ENCODE data around the gene RSPO1. TPM values are rescaled to one million over a fixed set of nuclear protein-coding genes. Genes with fewer than 3 reads are reported as not detected.

Gene RSPO1
- polyA plus RNA-seq, 1 donor (not counting 4 experiments of a cell fraction or from before 2014, with no cell fraction given) = not detected

DNA sequence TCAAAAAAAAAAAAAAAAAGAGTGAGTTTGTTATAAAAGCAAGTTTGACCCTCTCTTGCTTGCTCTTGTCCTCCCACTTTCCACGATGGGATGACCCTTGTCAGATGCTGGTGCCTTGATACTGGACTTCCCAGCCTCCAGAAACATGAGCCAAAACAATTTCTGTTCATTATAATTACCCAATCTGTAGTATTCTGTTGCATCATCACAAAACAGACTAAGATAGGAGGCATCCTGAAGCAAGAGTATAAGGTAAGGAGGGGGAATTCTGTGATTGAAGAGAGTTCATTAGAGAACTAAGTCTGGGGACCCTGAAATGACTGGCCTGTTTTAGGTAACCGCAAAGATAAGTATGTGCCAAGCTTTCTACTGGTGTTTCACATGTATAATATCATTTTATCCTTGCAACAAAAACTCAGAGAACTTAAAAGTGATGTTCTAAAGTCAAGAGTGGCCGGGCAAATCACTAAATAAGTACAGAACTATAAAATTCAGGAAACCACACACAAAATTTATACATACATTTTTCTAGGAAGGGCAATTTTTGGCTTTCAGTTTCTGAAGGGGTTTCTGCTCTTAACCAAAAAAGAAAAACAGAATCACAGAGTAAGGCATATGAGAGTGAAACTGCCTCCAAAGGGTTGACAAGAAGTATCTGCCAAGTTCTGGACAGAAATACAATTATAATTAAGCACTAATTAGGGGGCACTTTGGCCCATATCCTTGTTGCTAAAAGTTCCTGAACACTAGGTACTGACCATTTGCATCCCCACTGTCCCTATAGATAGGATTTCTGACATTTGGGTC lies 64.0 kb downstream of the RSPO1 start:
- no peak overlapping the region for H3K9ac ChIP-seq (ENCODE audit: control insufficient read depth, extremely low read depth, insufficient read depth, low read length)
- H3K27me3 ChIP-seq (ENCODE audit: control insufficient read depth, extremely low read depth, insufficient read depth, low read length) = no peaks in the 10 kb centered on the region
- H3K4me2 ChIP-seq (ENCODE audit: control insufficient read depth, extremely low read depth, insufficient read depth, low read depth, low read length) = no peak overlapping the region
- no peaks in the 10 kb centered on the region for H4K20me1 ChIP-seq (ENCODE audit: control insufficient read depth, extremely low read depth, insufficient read depth, low read length)
- dilution Hi-C loops (cut with MboI; ENCODE audit: extremely low pct_ligation_motif_present, low sequenced_read_pairs) = no loop called here
- no peak for FAIRE-seq
- H3K9me1 ChIP-seq (ENCODE audit: control insufficient read depth, extremely low read depth, insufficient read depth, low read length) = no peaks in the 10 kb centered on the region
- H2AFZ ChIP-seq (ENCODE audit: control insufficient read depth, low read length) = no peak overlapping the region
- H3K9me3 ChIP-seq (ENCODE audit: control insufficient read depth, low read depth, low read length) = no peaks in the 10 kb centered on the region
- no peak for TF ChIP-seq EZH2 (IDR thresholded peaks at IDR 0.05; ENCODE audit: low read length)
- TF ChIP-seq, protein P1, sequence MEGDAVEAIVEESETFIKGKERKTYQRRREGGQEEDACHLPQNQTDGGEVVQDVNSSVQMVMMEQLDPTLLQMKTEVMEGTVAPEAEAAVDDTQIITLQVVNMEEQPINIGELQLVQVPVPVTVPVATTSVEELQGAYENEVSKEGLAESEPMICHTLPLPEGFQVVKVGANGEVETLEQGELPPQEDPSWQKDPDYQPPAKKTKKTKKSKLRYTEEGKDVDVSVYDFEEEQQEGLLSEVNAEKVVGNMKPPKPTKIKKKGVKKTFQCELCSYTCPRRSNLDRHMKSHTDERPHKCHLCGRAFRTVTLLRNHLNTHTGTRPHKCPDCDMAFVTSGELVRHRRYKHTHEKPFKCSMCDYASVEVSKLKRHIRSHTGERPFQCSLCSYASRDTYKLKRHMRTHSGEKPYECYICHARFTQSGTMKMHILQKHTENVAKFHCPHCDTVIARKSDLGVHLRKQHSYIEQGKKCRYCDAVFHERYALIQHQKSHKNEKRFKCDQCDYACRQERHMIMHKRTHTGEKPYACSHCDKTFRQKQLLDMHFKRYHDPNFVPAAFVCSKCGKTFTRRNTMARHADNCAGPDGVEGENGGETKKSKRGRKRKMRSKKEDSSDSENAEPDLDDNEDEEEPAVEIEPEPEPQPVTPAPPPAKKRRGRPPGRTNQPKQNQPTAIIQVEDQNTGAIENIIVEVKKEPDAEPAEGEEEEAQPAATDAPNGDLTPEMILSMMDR (optimal IDR thresholded peaks at IDR 0.05 in 1 of 3, IDR thresholded peaks at IDR 0.05 in 1 of 3, conservative IDR thresholded peaks at IDR 0.05 in 1 of 3; ENCODE audit: extremely low read depth in 1 of 3, insufficient read depth in 2 of 3, low read length in 3 of 3) = no peak
- no peaks in the 10 kb centered on the region for H3K79me2 ChIP-seq (ENCODE audit: control insufficient read depth, insufficient read depth, low read length)
- no peak overlapping the region for H3K4me3 ChIP-seq (ENCODE audit: control insufficient read depth in 2 of 3, extremely low read depth in 1 of 3, insufficient read depth in 2 of 3, low read depth in 1 of 3, low read length in 3 of 3)
- peaks cover 47 to 70% of the 10 kb centered on the region in 2 experiments for H3K36me3 ChIP-seq (ENCODE audit: control insufficient read depth in 2 of 2, extremely low read depth in 1 of 2, insufficient read depth in 2 of 2, low read length in 2 of 2)
- peaks cover 11% of the 10 kb centered on the region for H3K4me1 ChIP-seq (ENCODE audit: control insufficient read depth, extremely low read depth, insufficient read depth, low read length)
- H3K27ac ChIP-seq (ENCODE audit: control insufficient read depth, insufficient read depth, low read length) = no peak overlapping the region
- no peak for DNase-seq (ENCODE audit: low read depth, low spot score)

DNA sequence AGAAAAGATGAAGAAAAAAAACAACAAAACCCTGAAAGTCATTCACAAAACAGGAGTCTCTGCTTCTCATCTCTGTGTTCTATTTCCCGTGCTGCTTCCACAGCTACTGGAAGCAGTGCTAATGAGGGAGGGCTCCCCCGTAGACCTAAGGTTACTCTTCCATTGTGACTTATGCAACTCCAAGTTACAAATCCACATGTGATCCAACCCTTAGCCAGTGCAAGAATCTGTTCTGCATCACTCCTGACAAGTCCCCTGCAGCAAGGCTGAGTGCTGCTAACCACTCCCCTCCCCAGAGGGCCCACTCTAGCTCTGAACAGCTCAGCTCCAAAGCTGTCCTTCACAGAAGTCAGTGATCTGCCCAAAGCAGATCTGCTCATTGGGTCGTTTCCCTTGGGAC lies 67.7 kb downstream of the RSPO1 start:
- Histone ChIP-seq H3K79me2 (ENCODE audit: control insufficient read depth, insufficient read depth, low read length) (no peaks in the 10 kb centered on the region), H3K4me2 (ENCODE audit: control insufficient read depth, extremely low read depth, insufficient read depth, low read depth, low read length) (no peak overlapping the region), H3K27me3 (ENCODE audit: control insufficient read depth, extremely low read depth, insufficient read depth, low read length) (no peaks in the 10 kb centered on the region), H3K9me1 (ENCODE audit: control insufficient read depth, extremely low read depth, insufficient read depth, low read length) (no peaks in the 10 kb centered on the region), H3K4me1 (ENCODE audit: control insufficient read depth, extremely low read depth, insufficient read depth, low read length) (peaks cover 5% of the 10 kb centered on the region), H4K20me1 (ENCODE audit: control insufficient read depth, extremely low read depth, insufficient read depth, low read length) (no peaks in the 10 kb centered on the region), H2AFZ (ENCODE audit: control insufficient read depth, low read length) (no peak overlapping the region), H3K4me3 (ENCODE audit: control insufficient read depth in 2 of 3, extremely low read depth in 1 of 3, insufficient read depth in 2 of 3, low read depth in 1 of 3, low read length in 3 of 3) (no peak overlapping the region), H3K36me3 (ENCODE audit: control insufficient read depth in 2 of 2, extremely low read depth in 1 of 2, insufficient read depth in 2 of 2, low read length in 2 of 2) (peaks cover 41 to 47% of the 10 kb centered on the region in 2 experiments), H3K27ac (ENCODE audit: control insufficient read depth, insufficient read depth, low read length) (no peak overlapping the region), H3K9me3 (ENCODE audit: control insufficient read depth, low read depth, low read length) (no peaks in the 10 kb centered on the region), H3K9ac (ENCODE audit: control insufficient read depth, extremely low read depth, insufficient read depth, low read length) (no peak overlapping the region)
- FAIRE-seq (no peak), DNase-seq (ENCODE audit: low read depth, low spot score) (no peak)
- dilution Hi-C loops (cut with MboI; ENCODE audit: extremely low pct_ligation_motif_present, low sequenced_read_pairs) = no loop called here
- no peak for TF ChIP-seq EZH2 (IDR thresholded peaks at IDR 0.05; ENCODE audit: low read length)
- TF ChIP-seq, protein P1 (optimal IDR thresholded peaks at IDR 0.05 in 1 of 3, IDR thresholded peaks at IDR 0.05 in 1 of 3, conservative IDR thresholded peaks at IDR 0.05 in 1 of 3; ENCODE audit: extremely low read depth in 1 of 3, insufficient read depth in 2 of 3, low read length in 3 of 3) = no peak

Data from keratinocyte (primary cell).